Ectodermal cell (in vitro differentiated cells): ENCODE measurements around the gene SORCS2.

Experiments used
- H3K27ac ChIP-seq: 2 replicates; pipeline ENCODE4 v1.7.0; 2013; ENCODE audit warnings: mild to moderate bottlenecking, low read depth, low read length; ENCODE audit not compliant: insufficient read depth, poor library complexity, severe bottlenecking
- H3K27me3 ChIP-seq: 2 replicates; pipeline ENCODE4 v1.7.0; 2013; ENCODE audit warnings: mild to moderate bottlenecking, low read length; ENCODE audit not compliant: insufficient read depth, control insufficient read depth, poor library complexity, severe bottlenecking
- H3K36me3 ChIP-seq: one replicate; pipeline ENCODE4 v1.7.0; 2013; ENCODE audit warnings: low read length; ENCODE audit not compliant: control insufficient read depth, insufficient read depth
- H3K4me1 ChIP-seq: one replicate; pipeline ENCODE4 v1.7.0; 2013; ENCODE audit warnings: low read length; ENCODE audit not compliant: control insufficient read depth, insufficient read depth
- H3K4me3 ChIP-seq: 2 replicates; pipeline ENCODE4 v1.7.0; 2013; ENCODE audit warnings: low read depth, low read length, control low read depth; ENCODE audit not compliant: insufficient read depth
- H3K9me3 ChIP-seq: 2 replicates; pipeline ENCODE4 v1.7.0; 2013; ENCODE audit warnings: mild to moderate bottlenecking, low read length, moderate library complexity; ENCODE audit not compliant: control insufficient read depth
- WGBS, 2 experiments: methylation state at CpG; one replicate each; pipeline ENCODE4 v1.1.7; 2013; ENCODE audit warnings: missing lambda C conversion rate in 2 of 2; 5-methylcytosine and 5-hydroxymethylcytosine counted together

The SORCS2 gene

DNA sequence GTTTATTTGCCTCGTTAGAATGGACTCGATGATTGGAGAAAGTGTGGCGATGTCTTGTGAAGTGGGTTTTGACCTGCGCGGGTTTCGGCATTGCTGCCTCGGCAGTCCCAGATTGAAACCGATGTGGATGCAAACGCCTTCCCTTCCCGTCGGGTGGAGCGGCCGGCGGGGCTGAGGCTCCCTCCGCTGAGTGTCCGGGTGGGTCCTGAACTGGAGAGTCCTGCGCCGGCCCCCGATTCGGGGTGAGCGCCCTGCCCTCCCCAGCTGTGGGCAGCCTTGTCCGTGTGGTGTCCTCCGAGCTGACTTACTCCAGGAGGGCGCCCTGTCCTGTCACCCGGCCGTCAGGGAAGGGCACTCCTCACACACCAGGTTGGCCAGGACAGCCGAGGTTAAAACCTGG is 317.7 kb downstream of the SORCS2 start:
- H3K27ac ChIP-seq, result no peak overlapping the region
- no peak overlapping the region for H3K4me3 ChIP-seq
- H3K27me3 ChIP-seq, result no peaks in the 10 kb centered on the region
- peaks cover 15% of the 10 kb centered on the region for H3K4me1 ChIP-seq
- no peaks in the 10 kb centered on the region for H3K9me3 ChIP-seq
- H3K36me3 ChIP-seq, result no peaks in the 10 kb centered on the region
- WGBS, 2 experiments, result 88 to 89% methylated on average over 27 of the region's 27 CpGs

DNA sequence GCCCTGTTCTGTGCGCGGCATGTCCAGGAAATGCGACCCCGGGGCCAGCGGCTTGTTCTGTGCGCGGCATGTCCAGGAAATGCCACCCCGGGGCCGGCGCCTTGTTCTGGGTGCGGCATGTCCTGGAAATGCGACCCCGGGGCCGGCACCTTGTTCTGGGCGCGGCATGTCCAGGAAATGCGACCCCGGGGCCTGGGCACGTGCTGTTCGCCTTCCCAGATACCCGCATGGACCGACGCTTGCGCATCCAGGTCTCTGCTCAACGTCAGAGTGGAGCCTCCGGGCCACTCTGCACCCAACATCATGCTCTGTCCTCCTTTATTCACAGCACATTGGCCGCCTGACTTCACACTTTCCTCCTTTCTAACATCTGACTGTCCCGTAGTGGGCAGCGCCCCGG is 318.2 kb downstream of the SORCS2 start:
- H3K27ac ChIP-seq, result no peak overlapping the region
- no peaks in the 10 kb centered on the region for H3K9me3 ChIP-seq
- H3K4me1 ChIP-seq, result peaks cover 15% of the 10 kb centered on the region
- H3K27me3 ChIP-seq, result no peaks in the 10 kb centered on the region
- H3K36me3 ChIP-seq, result no peaks in the 10 kb centered on the region
- H3K4me3 ChIP-seq, result no peak overlapping the region
- WGBS, 2 experiments, result 92% methylated on average over 30 of the region's 30 CpGs

DNA sequence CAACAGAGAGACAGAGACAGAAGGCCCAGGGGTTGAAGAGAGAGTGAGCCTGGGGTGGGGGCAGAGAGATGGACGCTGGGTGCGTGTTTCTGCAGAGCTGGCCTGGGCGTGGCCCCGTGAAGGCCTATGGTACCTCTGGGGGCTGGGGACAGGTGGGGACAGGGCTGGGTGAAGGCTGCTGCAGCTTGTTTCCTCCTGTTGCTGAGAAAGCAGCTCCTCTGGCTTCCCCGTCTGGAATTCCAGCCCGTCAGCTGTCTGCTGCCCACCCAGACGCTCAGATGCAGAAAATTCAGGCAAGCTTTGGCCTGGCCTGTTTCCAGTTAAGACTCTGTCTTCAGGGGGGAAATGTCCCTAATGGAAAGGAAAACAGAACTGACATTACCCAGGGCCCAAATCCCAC is 319.2 kb downstream of the SORCS2 start:
- Histone ChIP-seq H3K4me3 (no peak overlapping the region), H3K9me3 (no peaks in the 10 kb centered on the region), H3K4me1 (peaks cover 23% of the 10 kb centered on the region), H3K27me3 (no peaks in the 10 kb centered on the region), H3K36me3 (no peaks in the 10 kb centered on the region), H3K27ac (no peak overlapping the region)
- WGBS, 2 experiments, result 54 to 56% methylated on average over 7 of the region's 7 CpGs

DNA sequence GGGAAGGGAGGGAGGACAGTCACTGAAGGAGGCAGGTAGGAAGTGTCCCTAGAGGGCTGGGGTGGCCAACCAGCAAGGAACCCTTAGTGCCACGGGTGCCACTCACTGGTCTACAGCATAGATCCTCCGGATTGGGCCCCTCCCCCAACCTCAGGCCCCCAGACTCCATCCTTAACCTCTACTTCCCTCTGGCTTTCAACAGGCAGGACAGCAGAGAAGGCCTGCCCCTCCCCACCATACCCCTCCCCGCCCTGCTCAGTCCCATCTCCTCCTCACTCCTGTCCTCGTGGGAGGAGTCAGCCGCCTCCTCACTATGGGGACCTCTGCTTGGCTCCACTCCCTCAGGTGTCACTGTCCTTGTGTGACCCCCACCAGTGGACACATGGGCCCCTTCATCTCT is 320.1 kb downstream of the SORCS2 start:
- Histone ChIP-seq H3K36me3 (no peaks in the 10 kb centered on the region), H3K27me3 (no peaks in the 10 kb centered on the region), H3K27ac (no peak overlapping the region), H3K4me1 (peaks cover 29% of the 10 kb centered on the region), H3K9me3 (no peaks in the 10 kb centered on the region), H3K4me3 (no peak overlapping the region)
- 54 to 64% methylated on average over 5 of the region's 5 CpGs for WGBS, 2 experiments

DNA sequence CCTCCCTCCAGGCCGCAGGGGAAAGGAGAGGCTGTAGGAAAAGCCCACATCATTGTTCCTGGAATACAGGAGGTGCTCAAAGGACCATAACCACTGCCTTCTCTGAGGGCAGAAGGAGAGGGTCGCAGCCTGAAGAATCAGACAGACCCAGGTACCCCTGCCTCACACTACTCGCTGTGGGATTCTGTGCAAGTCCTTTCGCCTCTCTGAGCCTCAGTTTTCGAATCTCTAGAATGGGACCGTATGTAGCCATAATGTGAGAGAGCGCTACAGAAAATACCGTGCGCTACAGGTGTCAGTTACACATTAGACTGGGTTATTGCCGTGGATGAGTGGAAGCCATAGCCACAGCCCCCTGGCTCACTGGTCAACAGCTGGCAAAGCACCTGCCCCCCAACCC is 320.6 kb downstream of the SORCS2 start:
- H3K27me3 ChIP-seq, result no peaks in the 10 kb centered on the region
- peaks cover 32% of the 10 kb centered on the region for H3K4me1 ChIP-seq
- no peak overlapping the region for H3K27ac ChIP-seq
- H3K4me3 ChIP-seq, result no peak overlapping the region
- H3K9me3 ChIP-seq, result no peaks in the 10 kb centered on the region
- no peaks in the 10 kb centered on the region for H3K36me3 ChIP-seq
- 92 to 93% methylated on average over 10 of the region's 10 CpGs for WGBS, 2 experiments

DNA sequence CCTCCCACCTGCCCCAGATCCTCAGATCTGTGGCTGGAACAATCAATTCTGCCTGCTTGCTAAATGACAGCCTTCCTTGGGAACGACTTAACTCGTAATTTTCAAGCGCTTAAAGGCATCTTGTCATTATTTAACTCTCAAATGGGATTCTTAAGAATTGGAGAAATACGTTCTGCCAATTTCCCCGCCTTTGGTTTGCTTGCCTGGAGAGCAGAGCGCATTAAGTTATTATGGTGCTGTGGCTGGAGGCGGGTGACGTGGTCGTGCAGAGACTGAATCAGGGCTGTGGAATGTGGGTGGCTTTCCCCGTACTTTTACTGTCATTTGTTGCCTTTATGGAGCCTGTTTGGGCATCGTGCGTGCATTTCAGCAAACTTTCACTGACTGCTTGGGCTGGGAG is 321.3 kb downstream of the SORCS2 start:
- 87 to 90% methylated on average over 12 of the region's 12 CpGs for WGBS, 2 experiments
- no peak overlapping the region for H3K27ac ChIP-seq
- no peak overlapping the region for H3K4me3 ChIP-seq
- H3K9me3 ChIP-seq, result no peaks in the 10 kb centered on the region
- no peaks in the 10 kb centered on the region for H3K36me3 ChIP-seq
- H3K27me3 ChIP-seq, result no peaks in the 10 kb centered on the region
- H3K4me1 ChIP-seq, result peaks cover 32% of the 10 kb centered on the region

DNA sequence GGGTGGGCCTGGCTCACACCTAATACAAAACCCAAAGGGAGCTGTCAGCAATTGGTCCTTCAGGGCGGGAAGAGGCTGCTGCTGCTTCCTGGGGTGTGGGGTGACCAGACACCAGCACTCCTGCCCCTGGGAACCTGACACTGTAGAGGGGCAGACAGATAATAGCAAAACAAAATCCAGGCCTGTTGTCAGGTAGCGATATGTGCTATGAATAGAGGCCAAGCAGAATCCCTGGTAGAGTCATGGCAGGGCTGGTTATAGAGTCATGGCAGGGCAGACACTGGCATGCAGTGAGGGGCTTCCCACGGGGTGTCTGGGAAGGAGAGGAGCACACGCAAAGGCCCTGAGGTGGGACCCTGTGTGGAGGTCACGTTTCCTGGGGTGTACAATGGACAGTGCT is 321.9 kb downstream of the SORCS2 start:
- Histone ChIP-seq H3K9me3 (no peaks in the 10 kb centered on the region), H3K4me1 (peaks cover 27% of the 10 kb centered on the region), H3K4me3 (no peak overlapping the region), H3K27me3 (no peaks in the 10 kb centered on the region), H3K36me3 (no peaks in the 10 kb centered on the region), H3K27ac (no peak overlapping the region)
- WGBS, 2 experiments, result 92 to 96% methylated on average over 5 of the region's 5 CpGs

DNA sequence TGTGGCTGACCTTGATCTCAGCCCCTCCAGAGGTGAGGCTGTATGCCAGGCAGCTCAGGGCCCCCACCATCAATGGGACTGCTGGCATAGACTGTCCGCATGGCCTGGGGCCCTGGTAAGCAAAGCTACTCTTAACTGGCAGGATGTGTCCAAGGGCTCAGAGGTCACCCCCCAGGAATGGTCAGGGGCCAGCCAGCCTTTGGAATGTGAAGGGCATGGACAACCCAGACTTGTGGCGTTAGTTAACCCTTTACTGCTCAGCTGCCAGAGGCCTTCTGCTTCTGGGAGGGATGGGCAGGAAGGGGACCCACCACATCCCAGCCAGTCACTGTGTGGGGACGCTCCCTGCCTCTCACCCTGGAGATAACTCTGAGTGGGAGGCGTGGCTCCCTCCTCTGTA is 322.5 kb downstream of the SORCS2 start:
- no peak overlapping the region for H3K4me3 ChIP-seq
- no peaks in the 10 kb centered on the region for H3K36me3 ChIP-seq
- H3K4me1 ChIP-seq, result peaks cover 22% of the 10 kb centered on the region
- no peak overlapping the region for H3K27ac ChIP-seq
- 93% methylated on average over 4 of the region's 4 CpGs for WGBS, 2 experiments
- no peaks in the 10 kb centered on the region for H3K27me3 ChIP-seq
- no peaks in the 10 kb centered on the region for H3K9me3 ChIP-seq

DNA sequence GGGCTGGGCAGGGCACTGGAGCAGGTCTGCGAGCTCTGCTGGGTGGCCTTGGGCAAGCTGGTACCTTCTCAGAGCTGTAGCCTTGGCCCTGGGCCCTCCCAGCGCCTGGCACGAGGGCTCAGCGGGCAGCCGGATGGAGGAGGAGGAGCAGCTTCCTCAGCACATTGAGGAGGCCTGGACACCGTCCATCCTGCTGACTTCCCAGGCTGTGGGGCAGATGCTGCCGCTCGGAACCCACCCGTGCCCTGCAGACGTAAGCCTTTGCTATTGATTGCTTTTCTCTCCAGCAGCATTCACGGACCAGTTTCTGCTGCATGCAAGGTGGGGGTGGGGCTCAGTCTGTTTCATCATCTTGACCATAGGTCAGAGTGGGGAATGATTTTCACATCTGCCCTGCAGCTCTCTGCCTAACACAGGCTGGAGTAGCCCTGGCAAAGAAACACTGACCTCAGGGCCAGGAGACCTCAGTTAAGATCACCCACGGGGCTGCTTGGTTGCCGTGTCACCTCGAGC is 323.1 kb downstream of the SORCS2 start:
- Histone ChIP-seq H3K27ac (no peak overlapping the region), H3K4me3 (no peak overlapping the region), H3K9me3 (no peaks in the 10 kb centered on the region), H3K36me3 (no peaks in the 10 kb centered on the region), H3K27me3 (no peaks in the 10 kb centered on the region), H3K4me1 (peaks cover 22% of the 10 kb centered on the region)
- 87 to 88% methylated on average over 14 of the region's 14 CpGs for WGBS, 2 experiments

DNA sequence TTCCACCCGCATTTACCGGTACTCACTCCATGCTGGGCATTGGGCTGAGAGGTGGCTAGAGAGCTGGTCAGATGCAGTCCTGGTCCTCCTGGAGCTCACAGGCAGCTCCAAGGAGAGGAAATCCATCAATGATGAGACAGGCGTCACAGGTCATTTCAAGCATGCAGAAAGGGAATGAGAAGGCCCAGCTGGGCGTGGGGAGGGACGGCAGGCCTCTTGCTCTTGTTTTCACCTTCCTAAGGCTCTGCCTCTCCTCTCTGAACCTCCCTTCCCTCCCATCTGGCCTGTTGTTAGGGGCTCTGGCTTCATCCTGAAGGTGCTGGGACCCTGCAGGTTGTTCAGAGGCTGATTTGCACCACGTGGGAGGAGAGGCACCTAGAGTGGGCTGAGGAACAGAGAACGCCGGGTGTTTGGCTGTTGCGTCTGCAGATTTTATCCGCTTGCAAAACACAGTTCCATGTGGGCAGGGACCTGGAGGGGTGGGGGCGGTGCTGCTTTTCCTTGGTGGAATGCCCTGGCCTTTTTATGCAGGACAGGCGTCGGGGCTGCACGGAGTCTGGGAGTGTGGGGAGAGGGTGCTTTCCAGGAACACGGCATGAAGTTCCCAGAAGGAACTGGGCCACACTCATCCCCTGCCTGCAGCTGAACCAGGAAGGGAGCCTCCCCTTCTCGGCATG is 323.9 kb downstream of the SORCS2 start:
- H3K36me3 ChIP-seq, result no peaks in the 10 kb centered on the region
- H3K27ac ChIP-seq, result no peak overlapping the region
- H3K27me3 ChIP-seq, result no peaks in the 10 kb centered on the region
- H3K9me3 ChIP-seq, result no peaks in the 10 kb centered on the region
- H3K4me1 ChIP-seq, result peaks cover 22% of the 10 kb centered on the region
- WGBS, 2 experiments, result 70 to 76% methylated on average over 16 of the region's 16 CpGs
- no peak overlapping the region for H3K4me3 ChIP-seq

DNA sequence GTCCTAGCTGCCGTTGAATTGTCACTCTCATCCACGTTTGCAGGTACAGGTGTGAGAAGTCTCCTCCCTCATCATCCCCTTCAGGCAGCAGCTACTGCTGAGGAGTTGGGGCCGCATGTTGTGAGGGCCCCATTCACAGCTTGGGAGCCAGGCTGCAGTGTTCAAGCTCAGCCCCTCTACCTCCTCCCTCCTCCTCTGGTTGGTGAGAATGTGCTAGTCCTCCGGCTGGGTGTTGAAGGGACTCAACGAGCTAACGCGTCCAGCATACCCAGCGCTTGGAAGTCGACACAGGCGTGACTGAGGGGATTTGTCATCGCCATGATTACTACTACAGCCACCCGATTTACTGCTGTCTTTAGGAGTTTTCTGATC is 324.4 kb downstream of the SORCS2 start:
- Histone ChIP-seq H3K27me3 (no peaks in the 10 kb centered on the region), H3K27ac (no peak overlapping the region), H3K4me3 (no peak overlapping the region), H3K36me3 (no peaks in the 10 kb centered on the region), H3K9me3 (no peaks in the 10 kb centered on the region), H3K4me1 (peaks cover 18% of the 10 kb centered on the region)
- 61 to 69% methylated on average over 12 of the region's 12 CpGs for WGBS, 2 experiments
